Activated T-helper 1 cell treated with anti-CD3 and anti-CD28 coated beads, Interleukin-12 subunit alpha, Interleukin-12 subunit beta, Interleukin-2, Interleukin-4 antibody, amounts not matched to agents 30 ng/mL and 10 ng/mL and 1 ng/mL, durations not matched to agents 14 hours and 24 hours and 36 hours (primary cell): Measurements from ENCODE around the gene FAM131A. TPM values are rescaled to one million over a fixed set of nuclear protein-coding genes. Genes with fewer than 3 reads are reported as not detected.

Experiments used
- DNase-seq: peaks from one replicate; pipeline ENCODE4 v3.0.0; 2021; ENCODE audit warnings: low spot score
- H3K27ac Mint-ChIP-seq: one replicate; pipeline ENCODE4 v1.8.0; 2021; ENCODE audit warnings: mild to moderate bottlenecking, mixed read lengths
- H3K27me3 Mint-ChIP-seq: one replicate; pipeline ENCODE4 v1.8.0; 2022; ENCODE audit warnings: mild to moderate bottlenecking, moderate library complexity, mixed read lengths; ENCODE audit not compliant: insufficient read depth
- H3K36me3 Mint-ChIP-seq: one replicate; pipeline ENCODE4 v1.8.0; 2021; ENCODE audit warnings: low read depth, mixed read lengths
- H3K4me1 Mint-ChIP-seq: one replicate; pipeline ENCODE4 v1.8.0; 2021; ENCODE audit warnings: low read depth, mixed read lengths
- H3K4me3 Mint-ChIP-seq: one replicate; pipeline ENCODE4 v1.8.0; 2021; ENCODE audit warnings: mild to moderate bottlenecking, moderate library complexity, mixed read lengths
- H3K9me3 Mint-ChIP-seq: one replicate; pipeline ENCODE4 v1.8.0; 2021; ENCODE audit warnings: mixed read lengths
- intact Hi-C: fragments of 100-400 bp; cut with micrococcal nuclease; formaldehyde crosslinking; loops from one replicate; pipeline ENCODE4 v1.15.1; 2024
- total RNA-seq: library from RNA; stranded (reverse); gene quantifications from 2 replicates; pipeline ENCODE4 v1.2.3, GENCODE V29; 2022

The FAM131A gene
- total RNA-seq, 1 donor from 2014 or later: 9.2 TPM

DNA sequence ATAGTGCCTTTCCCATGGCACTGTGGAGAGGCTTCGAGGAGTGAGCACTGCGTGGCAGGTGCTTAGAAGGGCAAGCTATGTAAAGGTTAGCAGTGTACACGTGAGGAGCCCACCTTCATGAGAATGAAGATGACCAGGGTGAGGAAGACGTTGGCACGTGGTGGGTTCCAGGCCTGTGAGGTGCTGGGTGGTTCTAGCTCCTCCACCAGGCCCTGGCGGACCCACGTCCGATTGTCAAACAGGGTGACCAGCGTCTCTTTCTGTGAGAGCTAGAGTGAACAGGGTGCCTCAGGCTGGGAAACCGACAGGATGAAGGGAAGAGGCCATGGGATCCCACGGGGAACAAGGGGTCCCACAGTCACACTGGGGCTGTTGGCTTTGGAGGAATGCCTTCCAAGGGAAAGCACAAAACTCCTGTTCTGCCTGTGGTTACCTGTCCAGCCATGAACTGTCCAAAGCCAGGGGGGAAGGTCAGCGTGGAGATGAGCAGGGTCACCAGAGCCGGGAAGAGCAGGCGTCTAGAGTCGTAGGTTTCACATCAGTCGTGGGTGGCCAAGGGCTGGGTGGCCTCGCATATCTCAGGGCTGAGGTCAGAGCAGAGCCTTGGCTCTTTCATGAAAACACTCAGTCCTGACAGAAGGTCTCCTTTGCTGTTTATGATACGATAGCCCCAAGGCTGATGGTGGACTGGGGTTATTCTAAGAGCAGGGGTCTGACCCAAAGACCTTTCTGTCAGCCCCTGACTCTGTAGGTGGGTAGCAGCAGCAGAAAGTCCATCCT is 18.1 kb downstream of the FAM131A start:
- no peaks in the 10 kb centered on the region for H3K9me3 Mint-ChIP-seq
- no peaks in the 10 kb centered on the region for H3K4me1 Mint-ChIP-seq
- intact Hi-C loops: no loop called here
- H3K4me3 Mint-ChIP-seq: no peak overlapping the region
- H3K27me3 Mint-ChIP-seq: peaks cover 6% of the 10 kb centered on the region
- peak overlapping the region; percentile 29 for H3K27ac Mint-ChIP-seq
- no peaks in the 10 kb centered on the region for H3K36me3 Mint-ChIP-seq
- no peak for DNase-seq

DNA sequence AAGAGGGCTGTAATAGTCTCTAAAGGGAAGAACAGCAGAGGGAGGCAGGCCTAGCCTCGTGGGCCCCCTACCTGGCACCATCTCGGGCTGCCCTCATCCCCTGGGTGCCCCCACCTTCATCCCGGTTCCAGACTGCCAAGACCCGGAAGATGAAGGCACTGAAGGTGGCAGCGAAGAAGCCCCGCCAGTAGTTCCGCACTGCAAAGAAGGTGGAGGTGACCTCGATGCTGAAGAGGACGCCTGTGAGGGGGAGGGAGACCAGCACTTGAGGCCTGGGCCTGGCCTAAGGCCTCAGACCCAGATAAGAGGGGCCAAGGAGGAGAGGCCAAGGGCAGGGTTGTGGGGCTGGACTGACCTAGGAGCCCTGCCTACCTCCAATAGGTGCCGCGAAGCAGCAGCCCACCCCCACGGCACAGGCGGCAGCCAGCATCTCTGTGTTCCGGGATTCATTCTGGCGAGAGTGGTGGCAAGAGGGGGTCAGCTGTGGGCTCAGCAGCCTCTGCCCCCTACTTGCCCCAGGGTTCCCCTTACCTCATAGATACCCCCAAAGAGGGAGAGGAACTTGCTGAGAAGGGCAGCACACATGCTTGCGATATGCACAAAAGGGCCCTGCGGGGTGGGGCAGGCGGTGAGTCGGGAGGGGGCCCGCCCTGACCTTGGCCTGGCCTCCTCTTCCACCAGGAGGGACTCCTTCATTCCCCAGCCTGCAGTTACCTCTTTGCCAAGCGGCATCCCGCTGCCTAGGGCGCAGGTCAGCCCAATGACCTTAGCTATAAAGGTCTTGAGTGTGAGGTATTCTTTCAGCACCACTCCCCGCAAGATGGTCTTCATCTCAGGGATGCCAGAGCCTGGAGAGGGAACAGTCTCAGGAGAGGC is 20.1 kb downstream of the FAM131A start:
- intact Hi-C loops: no loop called here
- Mint-ChIP-seq H3K27ac (no peak overlapping the region), H3K27me3 (peaks cover 10% of the 10 kb centered on the region), H3K4me1 (peaks cover 4% of the 10 kb centered on the region), H3K36me3 (no peaks in the 10 kb centered on the region), H3K4me3 (no peak overlapping the region), H3K9me3 (no peaks in the 10 kb centered on the region)
- no peak for DNase-seq

GRCh38 chr3:184358124-184358767 is 20.8 kb downstream of the FAM131A start:
- Mint-ChIP-seq H3K4me3 (peak overlapping the region; percentile 30), H3K27ac (no peak overlapping the region), H3K36me3 (peaks cover under 1% of the 10 kb centered on the region), H3K27me3 (peaks cover 10% of the 10 kb centered on the region), H3K9me3 (no peaks in the 10 kb centered on the region), H3K4me1 (peaks cover 4% of the 10 kb centered on the region)
- intact Hi-C loops: no loop called here
- DNase-seq: no peak

GRCh38 chr3:184358921-184359350 is 21.5 kb downstream of the FAM131A start:
- no peak for DNase-seq
- peaks cover 5% of the 10 kb centered on the region for H3K36me3 Mint-ChIP-seq
- peak overlapping the region; percentile 37 for H3K4me3 Mint-ChIP-seq
- H3K9me3 Mint-ChIP-seq: no peaks in the 10 kb centered on the region
- intact Hi-C loops: no loop called here
- no peak overlapping the region for H3K27ac Mint-ChIP-seq
- H3K27me3 Mint-ChIP-seq: peaks cover 10% of the 10 kb centered on the region
- peaks cover 4% of the 10 kb centered on the region for H3K4me1 Mint-ChIP-seq

DNA sequence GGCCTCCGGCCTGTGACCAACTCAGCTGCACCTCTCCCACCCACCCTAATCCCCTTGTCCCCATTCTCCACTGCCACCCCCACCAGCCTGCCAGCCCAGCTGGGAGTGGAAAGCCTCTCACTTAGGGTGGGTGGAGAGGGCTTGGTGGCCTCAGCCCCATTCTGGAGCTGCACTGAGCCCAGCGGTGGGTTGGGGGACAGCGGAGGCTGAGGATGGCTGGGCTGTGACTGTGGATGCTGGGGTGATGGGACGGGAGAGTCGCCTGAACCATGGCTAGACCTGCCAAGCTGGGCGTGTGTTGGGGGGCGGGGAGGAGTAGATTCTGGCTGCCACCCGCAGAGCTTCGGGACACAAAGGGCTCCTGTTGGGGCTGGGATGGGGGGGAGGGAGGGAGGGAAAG is 22.2 kb downstream of the FAM131A start:
- no peak overlapping the region for H3K27ac Mint-ChIP-seq
- H3K4me3 Mint-ChIP-seq: peak overlapping the region; percentile 86
- peaks cover 10% of the 10 kb centered on the region for H3K27me3 Mint-ChIP-seq
- peaks cover 9% of the 10 kb centered on the region for H3K36me3 Mint-ChIP-seq
- DNase-seq: no peak
- peaks cover 9% of the 10 kb centered on the region for H3K4me1 Mint-ChIP-seq
- intact Hi-C loops: loop anchor here (5.0 kb wide), 2 partner anchors 353 to 722 kb away; partner anchors contain the start of genes KLHL24 and MAGEF1
- H3K9me3 Mint-ChIP-seq: no peaks in the 10 kb centered on the region

- Mint-ChIP-seq H3K27ac (peak overlapping the region; percentile 58), H3K4me3 (peak overlapping the region; percentile 86)
- intact Hi-C loops: loop anchor here (5.0 kb wide), 2 partner anchors 352 to 723 kb away; partner anchors contain the start of genes KLHL24 and MAGEF1
Measured at GRCh38 chr3:184360070-184360928, 22.9 kb downstream of the FAM131A start.

DNA sequence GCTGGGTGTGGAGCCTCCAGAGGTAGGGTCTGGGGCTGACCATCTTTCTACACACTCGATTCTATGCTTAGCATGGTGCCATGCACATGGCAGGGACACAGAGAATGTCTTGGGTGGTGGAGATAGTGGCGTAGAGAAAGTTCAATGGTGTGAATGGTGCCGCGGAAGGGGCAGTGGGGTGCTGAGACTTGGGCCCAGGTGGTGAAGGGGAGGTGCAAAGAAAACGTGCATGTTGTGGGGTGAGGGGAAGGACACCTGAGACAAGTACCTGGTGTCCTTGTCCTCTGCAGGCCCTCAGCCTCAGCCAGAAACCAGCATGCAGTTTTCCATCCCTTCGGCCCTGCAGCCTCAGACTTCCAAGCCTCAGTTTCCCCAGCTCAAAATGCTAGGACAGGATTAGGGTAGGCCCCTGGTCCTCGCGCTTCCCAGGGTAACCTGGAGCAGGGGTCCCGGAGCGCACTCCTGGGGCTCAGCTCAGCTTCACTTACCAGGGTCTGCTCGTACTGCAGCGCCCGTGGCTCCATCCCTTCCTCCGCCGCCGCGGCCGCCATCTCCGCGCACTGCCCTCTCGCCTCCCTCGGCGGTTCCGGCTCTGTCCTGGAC is 23.6 kb downstream of the FAM131A start:
- Mint-ChIP-seq H3K27ac (peak overlapping the region; percentile 75), H3K4me1 (peaks cover 18% of the 10 kb centered on the region), H3K27me3 (peaks cover 10% of the 10 kb centered on the region), H3K36me3 (peaks cover 17% of the 10 kb centered on the region), H3K4me3 (peak overlapping the region; percentile 86), H3K9me3 (no peaks in the 10 kb centered on the region)
- DNase-seq: no peak
- intact Hi-C loops: loop anchor here (5.0 kb wide), 2 partner anchors 351 to 724 kb away; partner anchors contain the start of genes KLHL24 and MAGEF1

More at GRCh38 chr3:184360070-184360928, 22.9 kb downstream of the FAM131A start:
- H3K27me3 Mint-ChIP-seq: peaks cover 10% of the 10 kb centered on the region
- no peaks in the 10 kb centered on the region for H3K9me3 Mint-ChIP-seq
- peaks cover 15% of the 10 kb centered on the region for H3K36me3 Mint-ChIP-seq
- peaks cover 16% of the 10 kb centered on the region for H3K4me1 Mint-ChIP-seq
- DNase-seq: no peak

DNA sequence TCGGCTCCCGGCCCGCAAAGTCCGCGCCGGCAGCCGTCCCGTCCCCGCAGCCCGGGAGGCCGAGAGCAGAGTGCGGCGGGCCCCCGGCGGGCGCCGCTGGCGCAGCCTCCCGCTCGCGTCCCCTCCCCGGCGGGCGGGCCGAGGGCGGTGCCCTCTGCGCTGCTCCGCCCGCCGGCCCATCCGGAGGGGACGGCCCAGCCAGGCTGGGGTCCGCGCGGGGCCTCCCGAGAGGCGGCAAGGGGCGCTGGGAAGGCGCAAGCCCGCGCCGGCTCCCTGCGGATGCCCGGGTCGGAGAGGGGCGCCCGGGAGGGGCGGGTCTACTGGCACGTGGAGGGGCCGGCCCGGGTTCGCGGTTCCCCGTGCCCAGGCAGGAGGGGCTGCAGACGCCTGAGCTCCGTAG is 24.1 kb downstream of the FAM131A start, which contains the start of the genes CLCN2 and POLR2H:
Gene CLCN2, minus strand, starts transcription at position 74 of the 400 bp plus-strand sequence. CDS start 126 bp downstream, outside the sequence.
Gene POLR2H, plus strand, starts transcription at position 179 of the 400 bp plus-strand sequence. CDS start 1,783 bp downstream, outside the sequence.
- Mint-ChIP-seq H3K4me3 (peak within 1 kb of the TSS; percentile 99), H3K9me3 (no peaks in the 10 kb centered on the region), H3K36me3 (peaks cover 19% of the 10 kb centered on the region), H3K27ac (peak within 1 kb of the TSS; percentile 99), H3K4me1 (peaks cover 18% of the 10 kb centered on the region), H3K27me3 (peaks cover 10% of the 10 kb centered on the region)
- intact Hi-C loops: loop anchor here (5.0 kb wide), 2 partner anchors 351 to 724 kb away; partner anchors contain the start of genes KLHL24 and MAGEF1
- peak; percentile 40 for DNase-seq

GRCh38 chr3:184361932-184362667 is 24.7 kb downstream of the FAM131A start:
- peak; percentile 20 for DNase-seq
- Mint-ChIP-seq H3K27ac (peak overlapping the region; percentile 99), H3K4me1 (peaks cover 18% of the 10 kb centered on the region), H3K9me3 (no peaks in the 10 kb centered on the region), H3K4me3 (peak overlapping the region; percentile 99), H3K27me3 (peaks cover 10% of the 10 kb centered on the region), H3K36me3 (peaks cover 24% of the 10 kb centered on the region)
- intact Hi-C loops: loop anchor here (1.0 to 5.0 kb wide), 8 partner anchors 183 to 921 kb away; partner anchors contain the start of genes ABCC5, AP2M1, KLHL24 and MAGEF1

DNA sequence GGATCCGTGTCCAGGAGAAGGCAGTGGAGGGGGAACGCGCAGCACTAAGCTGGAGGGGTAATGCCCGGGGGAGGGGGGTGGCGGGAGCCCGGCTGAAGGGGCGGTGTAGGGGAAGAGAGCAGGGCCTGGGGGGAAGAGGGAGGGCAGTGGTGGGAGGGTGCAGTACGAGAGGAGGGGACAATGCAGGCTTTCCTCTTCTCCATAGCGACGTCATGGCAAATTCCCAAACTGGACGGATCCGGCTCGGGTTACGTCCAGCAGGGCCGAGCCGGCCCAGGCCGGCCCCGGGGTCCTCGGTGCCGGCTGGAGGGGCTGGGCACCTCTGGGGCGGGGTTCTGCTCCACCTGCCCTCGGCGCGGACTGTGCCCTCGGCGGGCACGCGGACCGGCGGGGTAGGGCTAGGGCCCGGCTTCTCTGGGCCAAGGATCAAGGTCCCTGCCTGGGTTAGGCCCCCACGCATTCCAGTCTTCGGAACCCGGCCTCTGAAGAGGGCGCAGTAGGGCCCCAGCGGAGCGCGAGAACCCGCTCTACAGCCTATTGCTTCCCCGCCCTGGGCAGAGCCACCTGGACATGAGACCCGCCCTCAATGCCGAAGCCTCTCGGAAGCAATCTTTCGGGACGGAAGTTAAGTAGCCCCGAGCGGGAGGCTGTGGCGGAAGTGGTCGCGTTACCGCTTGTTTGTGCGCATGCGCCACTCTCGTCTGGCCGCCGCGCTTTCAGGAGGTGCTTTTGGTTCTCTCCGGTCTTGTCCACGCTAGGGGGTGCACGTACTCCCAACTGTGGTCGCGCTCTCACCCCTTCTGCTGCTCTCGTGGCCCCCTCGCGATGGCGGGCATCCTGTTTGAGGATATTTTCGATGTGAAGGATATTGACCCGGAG is 25.5 kb downstream of the FAM131A start:
- intact Hi-C loops: loop anchor here (1.0 to 5.0 kb wide), 17 partner anchors 9 to 920 kb away; partner anchors contain the start of genes ABCC5, ABCF3, AP2M1 and EEF1AKMT4
- no peaks in the 10 kb centered on the region for H3K9me3 Mint-ChIP-seq
- DNase-seq: peak; percentile 96
- H3K4me3 Mint-ChIP-seq: peak overlapping the region; percentile 100
- peaks cover 31% of the 10 kb centered on the region for H3K36me3 Mint-ChIP-seq
- peak overlapping the region; percentile 99 for H3K27ac Mint-ChIP-seq
- peaks cover 21% of the 10 kb centered on the region for H3K4me1 Mint-ChIP-seq
- peaks cover 10% of the 10 kb centered on the region for H3K27me3 Mint-ChIP-seq
